RPMI8226 (cell line): Measurements from ENCODE around the gene RPH3AL.

Source experiments
- DNase-seq: peaks from one replicate; pipeline ENCODE4 v3.0.0-alpha.2; 2015

Gene RPH3AL

DNA sequence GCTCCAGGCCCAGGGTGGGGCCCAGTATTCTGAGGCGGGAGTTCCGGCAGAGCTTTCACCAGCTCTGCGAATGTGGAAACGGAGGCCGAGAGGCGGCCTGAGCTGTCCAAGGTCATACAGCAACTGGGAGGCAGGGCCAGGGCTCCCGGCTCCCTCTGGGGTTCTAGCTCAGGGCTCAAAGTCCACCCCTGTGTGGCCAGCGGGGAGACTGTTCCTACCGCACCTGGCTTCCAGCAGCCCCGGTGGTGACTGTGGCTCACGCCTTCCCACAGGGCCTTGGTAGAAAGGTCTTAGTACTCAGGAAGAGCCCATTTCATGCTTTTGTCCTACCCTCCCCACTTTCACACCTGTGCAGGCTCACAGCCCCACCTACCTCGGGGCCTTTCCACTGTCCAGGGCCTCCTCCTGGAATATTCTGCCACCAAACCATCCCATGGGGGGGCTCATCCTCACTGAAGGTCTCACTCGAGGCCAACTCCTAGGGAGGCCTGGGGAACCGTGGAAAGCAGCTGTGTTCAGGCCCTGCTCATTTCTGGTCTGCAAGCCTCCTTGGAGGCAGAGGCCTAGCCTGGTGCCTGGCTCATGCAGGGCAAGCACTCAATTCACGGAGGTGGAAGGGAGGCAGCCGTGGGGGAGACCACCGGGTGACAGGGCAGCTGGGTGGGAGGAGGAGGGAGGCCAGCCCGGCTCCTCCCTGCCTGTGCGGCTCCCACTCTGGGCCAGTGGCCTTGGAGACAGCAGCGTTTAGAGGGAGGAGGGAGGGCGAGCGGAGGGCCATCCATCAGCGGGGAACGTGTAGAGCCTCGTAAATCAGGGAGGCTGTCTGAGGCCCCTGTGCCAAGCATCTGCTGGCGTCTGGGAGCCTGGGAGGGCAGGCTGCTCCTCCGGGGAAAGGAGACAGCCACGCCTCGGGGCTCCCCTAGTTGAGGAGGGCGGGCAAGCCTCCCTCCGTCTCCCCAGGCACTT, 158.5 kb downstream of the RPH3AL start:
- no peak for DNase-seq

DNA sequence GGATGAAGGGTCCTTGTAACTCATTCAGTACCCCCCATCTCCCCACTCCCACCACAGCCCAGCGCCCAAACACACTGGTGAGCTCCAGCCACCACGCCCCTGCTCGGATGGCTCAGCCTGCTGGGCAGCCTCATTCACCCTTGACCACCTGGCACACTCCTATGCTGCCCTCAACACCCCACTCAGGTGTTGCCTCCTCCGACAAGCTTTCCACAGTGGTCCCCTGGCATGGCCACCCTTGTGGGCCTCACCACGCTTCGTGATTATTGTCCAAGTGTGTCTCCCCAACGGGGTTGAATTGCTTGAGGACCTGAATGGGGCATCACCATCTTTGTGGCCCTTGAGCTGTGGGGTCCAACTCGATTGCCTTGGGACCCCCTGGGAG, 159.2 kb downstream of the RPH3AL start:
- no peak for DNase-seq

DNA sequence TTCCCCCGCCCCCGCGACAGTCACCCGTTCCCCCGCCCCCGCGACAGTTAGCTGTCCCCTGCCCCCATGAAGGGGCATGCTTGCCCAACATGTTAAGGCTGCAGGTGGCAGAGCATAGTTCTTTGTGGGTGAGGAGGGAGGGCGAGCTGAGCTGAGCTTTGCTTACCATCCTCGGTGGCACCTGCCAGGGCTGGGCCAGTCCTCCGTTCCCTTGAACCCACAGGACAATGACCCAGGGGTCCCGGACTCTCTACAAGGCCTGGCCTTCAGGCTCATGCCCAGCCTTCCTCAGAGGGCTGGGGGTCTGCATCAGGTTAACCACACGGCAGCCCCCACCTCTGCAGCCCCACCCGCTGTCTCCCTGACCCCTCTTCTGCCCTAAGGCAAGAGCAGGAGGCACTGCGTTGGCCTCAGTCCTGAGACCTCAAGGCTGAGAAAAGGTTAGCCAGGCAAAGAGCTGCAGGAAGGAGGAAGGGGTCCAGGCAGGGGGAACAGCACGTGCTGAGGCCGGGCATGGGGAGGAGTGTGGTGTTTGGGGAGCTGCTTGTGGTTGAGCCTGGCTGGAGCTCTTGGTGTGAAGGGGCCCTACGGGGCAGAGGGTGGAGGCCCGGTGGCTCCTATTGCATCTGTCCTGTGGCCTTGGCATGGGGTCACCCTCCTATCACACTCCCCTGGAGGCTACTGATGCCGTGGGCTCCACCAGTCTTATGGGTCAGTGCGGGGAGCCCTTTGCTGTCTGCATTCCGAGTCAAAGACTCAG, 159.8 kb downstream of the RPH3AL start:
- no peak for DNase-seq

GRCh38 chr17:189444-189843, 163.2 kb downstream of the RPH3AL start:
- no peak for DNase-seq

DNA sequence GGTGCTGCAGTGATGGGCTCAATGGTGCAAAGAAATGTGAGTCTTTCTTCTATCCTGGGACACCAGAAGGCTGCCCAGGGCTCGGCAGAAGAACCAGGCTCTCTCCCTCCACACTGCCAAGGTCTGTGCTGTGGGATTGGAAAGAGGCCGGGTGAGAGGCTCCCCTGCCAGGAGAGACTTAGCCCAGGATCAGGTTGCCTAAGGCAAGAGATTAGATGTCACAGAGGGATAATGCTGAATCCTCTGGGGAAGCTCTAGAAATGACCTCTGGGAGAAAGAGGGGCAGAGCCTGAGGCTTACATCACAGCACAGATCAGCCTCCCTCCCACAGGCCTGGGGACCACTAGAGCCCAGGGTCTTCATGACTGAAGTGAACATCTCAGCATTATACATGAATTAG, 165.5 kb downstream of the RPH3AL start:
- DNase-seq: no peak

DNA sequence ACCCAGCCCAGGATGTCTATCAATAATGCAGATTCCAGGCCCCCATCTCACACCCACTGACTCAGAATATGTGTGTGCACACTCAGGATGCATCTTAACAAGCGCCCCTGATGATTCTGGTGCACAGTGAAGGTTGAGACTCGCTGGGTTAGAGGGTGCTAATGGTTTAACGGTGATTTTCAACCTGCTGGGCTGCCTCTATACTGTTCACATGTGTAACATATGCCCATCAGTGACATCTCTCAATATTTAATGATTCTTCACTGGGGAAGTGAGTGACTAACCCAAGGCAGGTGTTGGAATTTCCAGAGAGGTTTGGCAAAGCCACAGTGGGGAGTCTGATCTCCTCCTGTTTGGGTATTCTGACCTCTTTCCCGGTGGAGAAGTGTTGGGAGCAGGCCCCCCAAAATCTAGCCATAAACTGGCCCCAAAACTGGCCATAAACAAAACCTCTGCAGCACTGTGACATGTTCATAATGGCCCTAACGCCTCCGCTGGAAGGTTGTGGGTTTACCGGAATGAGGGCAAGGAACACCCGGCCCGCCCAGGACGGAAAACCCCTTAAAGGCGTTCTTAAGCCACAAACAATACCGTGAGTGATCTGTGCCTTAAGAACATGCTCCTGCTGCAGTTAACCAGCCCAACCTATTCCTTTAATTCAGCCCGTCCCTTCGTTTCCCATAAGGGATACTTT, 167.0 kb downstream of the RPH3AL start:
- no peak for DNase-seq

- DNase-seq: no peak
Measured at GRCh38 chr17:183021-183420, 169.6 kb downstream of the RPH3AL start.

DNA sequence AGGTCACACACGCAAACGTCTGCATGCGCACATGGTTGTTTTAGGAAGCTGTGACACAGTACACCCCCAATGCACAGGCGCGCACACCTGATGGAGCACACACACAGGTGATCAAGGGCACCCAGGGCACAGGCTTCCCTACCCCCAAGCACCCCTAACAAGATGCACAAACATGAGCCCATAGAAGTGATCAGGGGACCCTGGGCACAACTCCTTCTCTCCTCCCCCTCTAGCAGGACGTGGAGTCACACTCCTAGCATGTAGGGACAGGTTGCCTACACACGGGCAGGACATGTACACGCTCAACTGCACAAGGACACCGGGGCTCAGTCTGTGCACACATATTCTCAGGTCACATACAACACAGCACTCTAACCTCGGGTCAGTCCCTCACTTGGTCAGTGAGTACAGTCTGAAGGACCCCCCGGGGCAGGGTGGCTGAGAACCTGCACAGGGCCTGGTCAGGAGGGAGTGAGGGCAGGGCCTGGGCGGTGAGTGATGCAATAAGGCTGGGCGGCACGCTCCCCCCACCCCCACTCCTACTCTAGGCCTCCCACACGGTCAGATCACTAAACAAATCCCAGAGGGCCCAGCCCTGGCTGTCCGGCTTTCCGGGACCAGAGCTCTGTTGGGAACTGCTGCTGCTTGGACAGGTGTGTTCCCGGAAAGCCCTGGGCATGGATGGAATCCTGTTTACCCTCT, 170.4 kb downstream of the RPH3AL start:
- DNase-seq: no peak

GRCh38 chr17:181245-182049, 171.2 kb downstream of the RPH3AL start, which contains the start of gene DOC2B:
TSS of gene DOC2B (minus strand) at chr17:181650. CDS start at chr17:181479, 171 bp downstream.
- peak; percentile 15 for DNase-seq

DNA sequence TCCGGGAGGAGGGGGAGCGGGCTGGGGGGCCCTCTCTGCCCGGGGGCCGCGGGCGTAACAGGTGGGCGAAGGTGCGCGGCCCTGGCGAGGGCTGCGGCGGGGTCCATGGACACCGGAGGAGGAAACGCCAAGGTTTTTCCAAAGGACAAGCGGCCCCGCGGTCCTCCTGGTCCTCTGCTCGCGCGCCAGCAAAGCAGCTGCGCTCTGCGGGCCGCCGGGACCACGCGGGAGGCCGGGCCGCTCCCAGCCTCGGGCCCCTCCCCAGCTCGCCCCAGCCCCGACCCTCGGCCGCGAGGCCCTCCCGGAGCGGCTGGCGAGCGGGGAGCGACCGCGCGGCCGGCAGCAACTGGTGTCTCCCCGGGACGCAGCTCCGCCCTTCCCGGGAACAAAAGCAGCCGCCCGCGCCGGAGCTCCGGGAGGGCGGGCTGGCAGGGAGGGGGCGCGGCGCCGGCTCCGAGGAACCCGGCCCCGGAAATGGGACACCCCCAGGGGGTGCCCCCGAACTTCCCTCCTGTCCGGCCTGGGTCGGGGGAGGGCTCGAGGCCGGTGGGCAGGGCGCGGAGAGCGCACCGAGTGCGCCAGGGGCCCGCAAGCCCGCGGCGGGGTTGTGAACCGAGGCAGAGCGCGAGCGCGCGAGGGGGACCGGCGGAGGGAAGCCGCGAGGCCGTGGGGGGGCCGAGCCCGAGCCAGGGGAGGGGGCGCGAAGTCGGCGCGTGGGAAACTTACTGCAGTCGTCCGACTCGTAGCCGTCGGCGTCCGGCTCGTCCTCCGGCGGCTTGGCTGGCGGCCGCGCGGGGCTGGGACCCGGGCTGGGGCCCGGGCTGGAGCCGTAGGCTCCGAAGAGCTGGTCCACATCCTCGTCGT, 172.0 kb downstream of the RPH3AL start:
- DNase-seq: no peak

- DNase-seq: no peak
Measured at GRCh38 chr17:179781-180380, 172.7 kb downstream of the RPH3AL start.

GRCh38 chr17:179066-179432, 173.6 kb downstream of the RPH3AL start:
- no peak for DNase-seq

- no peak for DNase-seq
Measured at GRCh38 chr17:178292-179065, 174.1 kb downstream of the RPH3AL start.

DNA sequence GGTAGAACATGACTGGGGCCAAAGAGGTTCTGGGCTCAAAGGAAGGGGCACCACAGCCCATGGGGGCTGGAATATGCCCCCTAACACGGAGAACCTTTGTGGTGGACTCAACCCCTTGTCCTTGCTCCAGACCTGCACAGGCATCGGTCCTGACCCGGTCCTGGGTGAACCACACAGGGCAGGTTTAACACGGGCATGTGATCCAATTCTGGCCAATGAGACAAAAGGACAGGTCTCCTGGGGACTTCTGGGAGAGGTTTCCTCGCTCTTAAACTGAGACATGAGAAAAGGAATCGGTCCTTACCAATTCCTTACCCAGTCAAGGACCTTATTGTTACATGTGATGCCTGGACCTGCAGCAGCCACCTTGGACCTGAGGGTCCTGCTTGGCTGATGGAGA, 174.8 kb downstream of the RPH3AL start:
- DNase-seq: no peak

DNA sequence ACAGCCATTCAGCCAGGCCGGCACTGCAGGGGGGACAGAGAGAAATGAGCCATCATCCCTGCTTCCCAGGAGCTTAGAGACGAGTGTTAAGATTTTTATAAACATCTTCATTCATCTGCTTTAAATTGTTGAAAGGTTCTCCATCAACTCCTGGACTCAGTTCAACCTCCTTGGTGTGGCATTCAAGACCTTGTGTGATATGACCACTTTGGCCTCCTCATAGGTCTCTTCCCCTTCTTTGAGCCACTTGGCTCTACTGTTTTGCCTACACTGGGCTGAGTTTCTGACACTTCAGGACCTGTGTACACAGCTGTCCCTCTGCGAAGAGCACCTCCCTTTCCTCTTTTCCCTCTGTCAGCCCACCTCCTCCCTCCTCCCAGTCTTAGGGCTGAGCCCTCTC, 175.5 kb downstream of the RPH3AL start:
- no peak for DNase-seq

- no peak for DNase-seq
Measured at GRCh38 chr17:173166-173911, 179.3 kb downstream of the RPH3AL start.

DNA sequence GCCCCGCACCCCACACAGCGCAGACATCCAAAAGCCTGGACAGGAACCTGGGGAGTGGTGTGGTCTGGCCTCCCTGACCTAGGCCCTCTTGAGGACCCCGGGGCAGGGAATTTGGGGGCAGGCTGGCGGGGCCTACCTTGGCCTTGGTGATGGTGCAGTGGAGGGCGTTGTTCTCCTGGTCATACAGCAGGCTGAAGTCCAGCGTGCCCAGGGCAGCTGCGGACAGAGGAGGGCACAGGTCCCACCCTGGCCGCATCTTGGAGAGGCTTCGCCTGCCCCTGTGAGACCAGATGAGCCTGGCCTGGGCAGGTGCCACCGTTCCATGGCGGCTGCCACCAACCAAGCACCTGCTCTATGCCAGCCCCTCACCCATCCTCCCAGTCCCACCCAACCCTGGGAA, 180.2 kb downstream of the RPH3AL start:
- no peak for DNase-seq

DNA sequence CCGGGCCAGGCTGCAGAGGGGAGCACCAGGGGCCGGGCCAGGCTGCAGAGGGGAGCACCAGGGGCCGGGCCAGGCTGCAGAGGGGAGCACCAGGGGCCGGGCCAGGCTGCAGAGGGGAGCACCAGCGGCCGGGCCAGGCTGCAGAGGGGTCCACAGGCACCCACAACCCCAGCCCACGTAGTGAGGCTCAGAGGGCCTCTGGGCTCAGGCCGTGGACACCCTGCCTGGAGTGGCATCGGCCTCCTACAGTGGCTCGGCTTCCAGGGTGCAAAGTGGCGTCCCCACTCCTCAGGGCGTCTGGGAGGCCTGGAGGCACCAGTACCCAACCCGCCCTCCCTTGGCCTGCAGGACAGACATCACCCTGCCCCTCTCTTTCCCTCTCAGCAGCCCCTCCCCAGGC, 180.7 kb downstream of the RPH3AL start:
- no peak for DNase-seq

DNA sequence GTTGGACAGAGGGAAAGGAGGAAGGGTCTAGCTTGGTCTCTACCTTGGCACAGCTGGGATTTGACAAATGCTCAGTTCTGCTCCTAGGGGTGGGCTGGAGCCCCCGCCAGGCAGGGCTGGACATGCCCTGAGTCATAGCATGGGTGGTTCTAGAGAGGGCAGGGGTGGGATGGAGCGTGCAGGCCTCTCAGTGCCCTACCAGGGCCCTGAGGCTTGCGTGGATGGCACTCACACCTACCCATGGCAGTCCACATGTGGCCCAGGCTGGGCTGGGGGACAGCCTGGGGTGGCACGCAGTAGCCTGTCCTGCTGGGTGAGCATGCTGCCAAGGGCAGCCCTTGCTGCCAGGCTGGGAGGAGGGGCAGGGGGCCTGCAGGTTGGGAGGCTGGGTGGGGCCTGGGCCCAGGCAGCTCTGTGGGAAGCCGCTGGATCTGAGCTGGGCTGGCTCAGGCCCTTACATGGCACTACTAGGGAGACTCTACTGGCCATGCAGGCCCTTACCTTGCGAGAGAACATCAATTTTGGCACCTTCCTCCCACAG, 182.4 kb downstream of the RPH3AL start:
- DNase-seq: no peak
